HUDEP-2 (cell line): ENCODE data around the gene XPO5.
A peak's percentile ranks its signal among the peaks of the same experiment; 100 is the strongest.
"Not testable (repeated sequence)": the region's sequence is repeated elsewhere in the genome, so short reads cannot be mapped to it uniquely, and the experiment has no call there.

Experiments used
- DNase-seq, 76 experiments: peaks; one replicate each; lab custom pipeline; 2025; ENCODE audit not compliant: unreplicated experiment in 76 of 76; lab: John Stamatoyannopoulos, UW

XPO5 gene

DNA sequence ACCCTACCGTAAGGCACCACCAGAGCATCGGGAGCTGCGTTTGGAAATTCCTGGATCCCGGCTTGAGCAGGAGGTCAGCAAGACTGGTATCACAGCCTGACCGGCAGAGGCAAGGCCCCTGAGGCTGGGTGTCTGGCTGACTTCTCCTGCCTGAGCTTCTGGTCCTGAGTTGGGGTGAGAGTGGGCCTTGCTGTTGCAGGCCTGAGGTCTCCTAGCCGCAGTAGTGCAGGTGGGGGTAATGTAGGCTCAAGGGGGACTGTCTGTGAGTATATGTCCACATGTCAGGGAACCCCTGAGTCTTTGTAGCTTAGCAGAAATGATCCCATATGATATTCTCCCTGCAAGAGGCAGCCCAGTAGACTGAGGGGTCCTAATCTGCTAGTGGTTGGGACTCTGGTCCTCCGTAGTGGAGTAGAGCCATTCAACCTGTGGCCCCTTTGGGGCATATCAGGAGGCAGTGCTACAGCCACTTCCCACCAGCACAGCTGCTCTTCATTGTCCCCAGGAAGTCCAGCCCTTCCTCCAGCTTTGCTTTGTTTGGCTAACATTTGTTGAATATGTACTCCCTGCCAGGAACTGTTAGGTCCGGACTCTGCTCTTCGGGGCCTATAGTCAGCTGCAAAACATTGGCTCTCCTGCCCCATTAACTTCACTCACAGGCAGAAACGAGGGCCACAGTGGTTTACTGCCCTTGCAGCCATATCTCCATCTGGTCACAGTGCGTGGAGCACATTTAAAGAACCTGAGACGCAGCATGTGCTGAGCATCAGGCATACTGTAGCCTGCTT is 76.6 kb downstream of the XPO5 start:
- DNase-seq, result no peak

DNA sequence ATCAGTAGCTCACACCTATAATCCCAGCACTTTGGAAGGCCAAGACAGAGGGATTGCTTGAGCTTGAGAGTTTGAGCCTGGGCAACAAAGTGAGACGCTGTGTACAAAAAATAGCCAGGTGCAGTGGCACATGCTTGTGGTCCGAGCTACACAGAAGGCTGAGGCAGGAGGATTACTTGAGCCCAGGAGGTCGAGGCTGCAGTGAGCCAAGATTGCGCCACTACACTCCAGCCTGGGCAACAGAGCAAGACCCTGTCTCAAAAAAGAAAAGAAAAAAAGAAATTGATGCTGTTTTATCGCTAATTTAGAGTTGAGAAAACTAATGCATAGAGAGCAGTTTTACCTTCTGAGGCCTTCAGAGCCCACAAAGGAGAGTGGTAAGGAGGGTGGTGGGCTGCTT is 77.5 kb downstream of the XPO5 start:
- DNase-seq, result not testable (repeated sequence)

DNA sequence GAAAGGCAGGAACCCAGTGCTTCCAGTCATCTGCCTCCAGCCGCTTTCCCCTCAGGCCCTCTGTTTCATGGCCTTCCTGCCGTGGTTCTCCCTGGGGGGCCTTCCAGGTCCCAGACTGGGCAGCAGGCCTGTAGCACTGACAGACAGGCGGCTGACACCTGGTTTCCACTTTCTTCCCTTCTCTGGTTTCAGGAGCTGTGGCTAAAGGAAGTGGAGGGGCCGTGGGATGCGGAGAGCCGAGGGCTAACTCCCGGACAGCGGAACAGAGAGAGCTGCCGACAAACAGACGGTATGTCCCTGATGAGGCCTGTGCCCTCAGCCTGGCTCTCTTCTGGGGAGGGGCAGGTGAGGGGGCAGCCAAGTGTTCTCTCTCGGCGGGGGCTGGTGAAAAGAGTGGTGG is 78.1 kb downstream of the XPO5 start:
- no peak for DNase-seq

DNA sequence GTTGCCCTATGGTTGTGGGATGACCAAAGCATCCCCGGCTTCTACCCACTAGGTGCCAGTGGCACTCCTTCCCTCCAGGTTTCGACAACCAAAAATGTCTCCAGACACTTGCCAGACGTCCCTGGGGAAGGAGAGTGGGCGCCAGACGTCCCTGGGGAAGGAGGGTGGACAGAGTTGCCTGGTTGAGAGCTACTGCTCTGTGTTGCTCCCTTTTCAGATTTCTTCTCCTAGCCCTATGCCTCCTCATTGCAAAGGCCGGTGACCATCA is 78.8 kb downstream of the XPO5 start:
- no peak for DNase-seq

DNA sequence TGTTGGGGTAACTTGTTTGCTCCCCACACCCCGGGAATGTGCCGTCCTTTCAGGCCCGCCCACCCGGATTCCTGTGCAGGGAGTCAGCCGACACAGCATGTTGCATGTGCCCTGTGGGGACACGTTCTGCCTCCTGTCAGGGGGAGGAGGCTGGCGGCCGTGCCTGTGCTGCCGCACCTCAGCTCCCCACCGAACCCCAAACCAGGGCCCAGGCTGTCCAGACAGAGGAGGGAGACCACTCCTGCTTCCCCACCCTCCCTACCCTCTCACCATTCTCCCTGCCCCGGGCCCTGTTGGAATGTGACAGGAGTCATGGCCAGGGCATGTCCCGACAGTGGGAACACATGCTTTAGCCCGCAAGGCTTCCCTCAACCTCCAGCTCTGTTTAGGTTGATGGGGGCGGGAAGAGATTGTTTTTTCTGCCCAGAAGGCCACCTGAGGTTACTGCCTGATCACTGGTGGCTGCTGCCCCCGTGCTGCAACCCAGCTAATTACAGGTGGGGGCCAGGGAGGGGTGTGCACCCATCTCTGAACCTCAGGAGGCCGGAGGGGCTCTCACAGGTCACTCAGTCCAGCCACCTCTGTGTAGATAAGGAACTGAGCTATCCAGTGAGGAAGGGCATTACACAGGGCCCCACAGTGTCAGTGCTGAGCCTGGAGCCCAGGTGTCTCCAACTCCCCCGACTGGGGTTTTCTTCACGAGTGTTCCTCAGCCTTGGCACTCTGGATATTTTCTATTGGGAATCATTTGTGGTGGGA is 79.3 kb downstream of the XPO5 start:
- DNase-seq, result peak in 12 of 76 experiments; percentile 14 to 44 (median 19)

DNA sequence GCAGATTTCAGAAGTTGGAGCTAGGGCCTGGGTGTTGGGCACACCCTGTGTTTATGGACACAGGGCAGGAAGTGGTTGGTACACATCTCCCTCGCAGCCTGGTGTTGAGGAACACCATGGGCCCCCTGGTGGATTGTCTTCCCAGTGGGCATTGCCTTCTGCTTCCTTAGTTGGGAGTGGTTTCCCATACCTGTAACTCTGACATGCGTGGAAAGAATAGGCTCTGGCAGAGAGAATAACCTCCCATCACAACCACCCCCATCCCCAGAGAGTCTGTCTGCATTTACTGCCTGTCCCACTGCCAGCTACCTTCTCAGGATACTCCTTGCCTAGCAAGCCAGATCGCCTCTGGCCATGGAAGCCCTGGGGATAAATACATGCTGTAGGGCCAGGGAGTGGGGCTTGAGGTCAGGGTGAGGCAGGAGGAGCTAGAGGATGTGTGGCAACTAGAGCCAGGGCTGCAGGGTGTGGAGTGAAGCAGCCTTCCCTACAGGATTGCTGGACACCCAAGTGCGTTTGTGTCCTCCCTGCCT is 80.4 kb downstream of the XPO5 start:
- no peak for DNase-seq

DNA sequence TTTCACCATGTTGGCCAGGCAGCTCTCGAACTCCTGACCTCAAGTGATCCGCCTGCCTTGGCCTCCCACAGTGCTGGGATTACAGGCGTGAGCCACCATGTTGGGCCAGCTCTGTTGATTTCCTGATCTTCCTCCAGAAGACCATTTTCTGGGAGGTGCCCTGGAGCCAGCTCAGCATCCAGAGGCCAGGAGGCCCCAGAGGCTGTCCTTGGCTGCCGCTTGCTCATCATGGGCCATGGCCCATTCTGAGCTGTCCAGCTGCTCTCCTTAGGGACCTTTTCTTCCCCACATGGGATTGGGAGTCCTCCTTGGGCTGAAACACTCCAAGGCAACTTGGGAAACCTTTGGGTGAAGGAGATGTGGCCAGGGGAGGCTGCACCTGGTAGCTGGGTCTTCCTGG is 81.1 kb downstream of the XPO5 start:
- no peak for DNase-seq

DNA sequence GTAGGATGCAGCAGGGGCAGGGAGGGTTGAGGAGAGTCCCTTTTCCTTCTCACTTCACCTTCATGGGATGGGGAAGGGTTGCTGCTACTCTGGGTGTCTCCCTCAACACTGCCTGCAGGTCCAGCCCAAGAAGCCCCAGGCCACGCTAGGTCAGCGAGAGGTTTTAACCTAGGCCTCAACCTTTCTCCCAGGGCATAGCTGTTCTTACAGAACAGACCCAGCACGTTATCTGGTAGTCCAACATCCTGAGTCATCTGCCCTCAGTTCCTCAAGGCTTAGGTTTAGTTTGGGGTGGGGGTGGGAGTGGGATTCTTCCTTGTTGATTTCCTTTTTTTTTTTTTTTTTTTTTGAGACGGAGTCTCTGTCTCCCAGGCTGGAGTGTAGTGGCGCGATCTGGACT is 81.5 kb downstream of the XPO5 start:
- no peak for DNase-seq

DNA sequence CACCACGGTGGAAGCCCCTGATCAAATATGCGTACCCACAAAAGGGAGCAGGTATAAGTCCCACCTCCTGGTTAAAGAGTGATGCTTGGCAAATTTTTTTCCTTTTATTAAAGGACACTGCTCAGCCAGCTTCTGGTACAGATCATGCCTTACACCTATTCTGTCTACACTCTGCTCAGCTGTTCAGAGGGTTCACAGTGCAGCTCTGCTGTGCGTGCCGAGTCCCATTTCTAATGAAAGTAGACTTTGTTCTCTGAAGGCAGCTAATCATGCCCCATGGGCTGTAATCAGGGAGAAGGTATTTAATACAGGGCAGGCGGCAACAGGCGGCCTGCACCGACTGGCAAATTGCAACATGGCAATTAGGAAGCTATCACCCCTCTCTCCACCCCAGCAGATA is 82.0 kb downstream of the XPO5 start:
- no peak for DNase-seq

DNA sequence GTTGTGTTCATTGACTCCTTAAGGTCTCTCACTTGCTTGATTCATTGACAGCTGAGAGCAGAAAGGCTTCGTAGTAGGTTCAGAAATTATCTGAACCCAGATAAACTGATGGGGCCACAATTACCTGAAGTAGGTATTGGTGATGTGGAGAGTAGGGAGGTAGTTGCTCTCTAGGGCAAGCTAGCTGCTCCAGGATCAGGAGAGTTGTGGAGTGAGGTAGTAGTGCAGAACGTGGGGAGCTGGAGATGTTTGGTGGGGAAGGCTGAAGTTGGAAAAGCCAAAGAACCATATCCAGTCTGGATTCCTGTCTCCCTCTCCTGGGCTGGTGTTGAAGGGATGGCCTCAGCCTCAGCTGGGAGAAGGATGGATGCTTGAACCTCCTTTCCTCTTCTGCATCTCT is 82.6 kb downstream of the XPO5 start:
- no peak for DNase-seq

DNA sequence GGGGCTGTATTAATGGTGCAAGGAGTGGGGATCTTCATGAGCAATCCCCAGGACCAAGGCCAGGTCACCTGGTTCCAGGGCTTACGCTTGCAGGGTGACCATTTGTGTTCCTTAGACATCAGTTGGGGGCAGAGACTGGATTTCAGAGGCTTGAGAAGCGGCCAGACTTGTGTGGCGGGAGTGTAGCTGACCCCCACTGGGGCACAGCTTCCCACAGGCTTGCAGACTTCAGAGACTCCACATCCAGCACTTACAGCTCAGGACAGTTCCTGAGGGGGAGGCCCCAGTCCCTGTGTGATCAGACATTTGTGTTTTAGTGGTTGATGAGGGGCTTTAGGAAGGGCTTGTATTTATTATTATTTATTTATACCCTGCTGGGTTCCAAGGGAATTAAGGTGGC is 83.2 kb downstream of the XPO5 start:
- DNase-seq, result no peak

DNA sequence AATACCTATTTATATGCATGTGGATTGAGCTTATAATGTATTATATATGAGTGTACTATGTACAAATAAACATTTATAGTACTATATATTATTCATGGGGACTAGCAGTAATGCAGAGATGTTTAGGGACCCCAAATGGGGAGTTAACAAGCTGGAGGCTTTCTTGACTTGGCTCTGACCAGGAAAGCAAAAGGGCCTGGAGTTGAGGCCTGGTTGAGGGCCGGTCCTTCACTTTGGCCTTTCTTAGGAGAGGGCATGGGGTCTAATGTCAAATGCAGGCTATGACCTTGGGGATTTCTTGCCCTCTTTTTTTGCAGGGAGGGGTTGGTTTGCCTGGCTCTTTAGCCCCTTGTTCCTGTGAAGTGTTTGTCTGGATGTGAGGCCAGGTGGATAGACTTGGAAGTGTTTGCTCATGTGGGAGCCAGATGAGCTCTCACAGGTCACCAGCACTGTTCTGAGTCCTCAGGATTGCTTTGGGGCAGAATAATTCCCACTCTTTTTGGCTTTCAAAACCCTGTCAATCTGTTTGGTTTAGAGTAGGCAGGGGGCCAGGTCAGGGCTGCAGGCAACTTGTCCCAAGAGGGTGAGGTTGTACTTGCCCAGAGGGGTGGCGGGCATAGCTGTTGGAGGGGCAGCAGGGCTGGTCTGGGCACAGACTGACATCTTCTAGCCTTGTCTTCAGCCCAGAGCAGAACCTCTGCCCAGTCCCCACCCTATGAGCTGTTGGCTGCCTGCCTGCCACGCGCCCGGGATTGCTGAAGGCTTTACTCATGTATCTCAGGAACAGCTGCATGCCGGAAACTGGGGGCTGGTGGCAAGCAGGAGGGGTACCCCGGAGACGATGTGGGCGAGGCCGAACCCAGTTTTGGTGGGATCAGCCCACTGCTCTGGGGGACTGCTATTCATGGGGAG is 83.8 kb downstream of the XPO5 start:
- peak in 66 of 76 experiments; percentile 15 to 90 (median 64) for DNase-seq

DNA sequence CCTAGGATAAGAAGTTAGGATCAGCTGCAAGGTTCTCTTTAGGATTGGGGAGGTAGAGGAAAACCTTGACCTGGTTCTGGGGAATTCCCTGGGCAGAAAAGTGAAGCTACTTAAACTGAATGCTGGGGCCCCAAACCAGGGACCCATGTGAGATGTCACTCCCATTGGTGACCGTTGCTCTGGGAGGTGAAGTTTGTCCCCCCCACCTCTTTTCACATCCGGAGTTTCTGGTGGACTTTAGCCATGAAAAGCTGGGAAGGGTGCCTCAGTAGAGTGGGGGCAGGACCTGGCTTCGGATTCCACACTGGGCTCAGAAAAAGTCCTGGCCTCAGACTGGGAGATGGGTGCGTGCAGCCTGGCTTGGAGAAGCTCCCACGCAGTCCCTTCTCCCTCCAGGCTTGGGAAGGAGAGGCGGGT is 85.3 kb downstream of the XPO5 start:
- DNase-seq, result no peak

DNA sequence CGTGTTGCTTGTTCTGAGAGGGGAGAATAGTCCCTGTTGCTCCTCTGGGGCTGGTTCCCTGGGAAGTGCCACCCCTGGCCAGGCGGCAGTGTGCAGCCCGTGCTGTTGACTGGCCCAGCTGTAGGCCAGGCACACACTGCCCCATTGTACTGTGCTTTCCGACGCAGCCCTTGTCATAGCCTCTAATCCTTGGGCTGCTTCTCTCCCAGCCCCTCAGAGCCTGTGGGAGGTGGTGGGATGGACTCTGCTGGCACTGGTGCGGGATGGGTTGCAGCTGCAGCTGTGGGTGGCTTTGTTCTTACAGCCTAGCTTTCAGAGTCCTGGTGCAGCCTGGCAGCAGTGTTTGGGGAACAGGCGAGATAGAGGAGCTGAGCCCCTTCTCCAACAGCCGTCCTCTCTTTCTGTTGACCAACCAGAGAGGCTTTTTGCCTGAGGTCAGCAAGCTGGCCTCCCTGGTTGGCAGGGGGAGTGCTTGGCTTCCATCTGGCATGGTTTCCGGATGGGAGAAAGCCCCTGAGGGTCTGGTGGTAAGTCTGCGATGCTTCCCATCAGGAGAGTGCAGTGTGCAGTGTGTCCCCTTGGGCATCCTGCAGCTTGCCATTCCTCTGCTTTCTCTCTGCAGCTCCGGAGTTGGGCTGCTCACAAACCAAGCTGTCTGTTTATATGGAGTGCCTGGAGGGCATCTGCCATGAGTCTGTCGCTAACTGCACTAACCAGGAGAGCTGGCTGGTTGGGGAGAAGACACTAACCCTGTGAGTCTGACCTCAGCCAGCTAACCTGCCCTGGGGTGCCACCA is 86.4 kb downstream of the XPO5 start:
- DNase-seq, result no peak

DNA sequence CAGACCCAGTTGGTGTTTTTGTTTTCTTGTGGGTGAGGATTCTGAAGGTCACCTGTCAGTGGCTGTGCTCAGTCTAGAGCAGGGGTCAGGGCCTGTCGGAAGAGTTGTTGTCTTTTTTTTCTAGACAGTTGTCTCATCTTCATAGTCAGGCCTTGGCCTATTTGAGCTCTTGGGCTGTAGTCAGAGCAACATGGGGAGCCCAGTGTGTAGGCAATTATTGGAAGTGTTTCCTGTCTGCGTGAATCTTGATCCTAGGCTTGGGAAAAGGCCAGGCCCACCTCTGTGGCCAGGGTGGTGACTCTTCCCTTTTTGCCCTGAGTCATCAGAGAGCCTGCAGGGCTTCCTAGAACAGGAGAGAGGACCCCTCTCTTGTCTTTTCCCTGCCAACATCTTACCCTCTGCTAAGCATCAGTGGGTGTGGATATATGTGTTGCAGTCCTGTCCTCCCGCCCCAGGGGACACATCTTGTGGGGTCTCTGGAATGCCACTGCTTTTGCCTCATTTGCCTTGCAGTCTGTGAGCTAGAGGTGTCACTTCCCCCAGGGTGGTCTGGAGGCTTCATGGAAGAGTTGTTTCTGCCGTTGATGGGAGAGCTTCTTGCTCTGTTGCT is 87.1 kb downstream of the XPO5 start:
- no peak for DNase-seq

DNA sequence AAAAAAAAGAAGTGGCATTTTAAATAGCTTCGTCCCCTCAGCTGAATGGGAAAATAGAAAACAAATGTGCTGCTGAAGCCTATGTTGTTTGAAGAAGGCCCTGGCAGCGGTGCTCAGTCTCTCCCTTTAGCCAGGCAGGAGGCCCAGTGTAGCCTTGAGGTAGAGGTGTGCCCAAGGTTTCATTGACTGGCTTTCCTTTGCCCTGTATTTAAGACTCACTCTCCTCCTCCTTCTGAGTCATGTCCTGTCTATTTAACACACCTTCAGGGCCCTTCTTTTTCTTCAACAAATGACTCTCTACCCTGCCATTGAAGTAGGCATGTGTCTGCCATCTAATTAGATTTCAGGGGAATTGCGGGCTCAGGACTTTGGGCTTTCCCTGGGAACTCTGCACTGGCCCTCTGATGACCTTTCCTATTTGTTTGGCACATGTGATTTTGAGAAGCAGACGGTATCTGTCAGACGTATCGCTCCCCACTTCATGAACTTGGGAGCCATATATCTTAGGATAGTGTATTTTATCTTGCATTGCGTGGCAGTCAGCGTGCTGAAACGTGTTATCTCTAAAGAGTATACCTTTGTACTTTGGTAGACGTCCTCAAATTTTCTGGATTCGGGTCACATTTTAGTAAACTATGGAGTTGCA is 94.1 kb downstream of the XPO5 start:
- DNase-seq, result no peak

DNA sequence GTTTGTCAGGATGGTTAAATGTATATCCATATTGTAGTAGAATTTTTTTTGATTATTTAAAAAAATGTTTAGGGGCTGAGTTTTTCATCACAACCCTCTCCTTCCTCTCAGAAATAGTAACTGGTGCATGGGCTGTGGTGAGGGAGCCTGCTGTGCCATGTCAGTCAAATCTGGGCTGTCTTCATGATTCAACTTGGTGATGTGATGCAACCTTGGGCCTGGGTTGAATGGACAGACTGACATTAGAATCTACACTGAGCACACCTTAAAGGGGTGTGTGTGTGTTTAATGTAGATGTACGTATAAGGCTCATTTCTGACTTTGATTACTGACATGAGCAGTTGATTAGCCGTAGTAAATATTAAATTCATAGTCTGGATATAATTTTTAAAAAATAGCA is 94.8 kb downstream of the XPO5 start:
- no peak for DNase-seq

DNA sequence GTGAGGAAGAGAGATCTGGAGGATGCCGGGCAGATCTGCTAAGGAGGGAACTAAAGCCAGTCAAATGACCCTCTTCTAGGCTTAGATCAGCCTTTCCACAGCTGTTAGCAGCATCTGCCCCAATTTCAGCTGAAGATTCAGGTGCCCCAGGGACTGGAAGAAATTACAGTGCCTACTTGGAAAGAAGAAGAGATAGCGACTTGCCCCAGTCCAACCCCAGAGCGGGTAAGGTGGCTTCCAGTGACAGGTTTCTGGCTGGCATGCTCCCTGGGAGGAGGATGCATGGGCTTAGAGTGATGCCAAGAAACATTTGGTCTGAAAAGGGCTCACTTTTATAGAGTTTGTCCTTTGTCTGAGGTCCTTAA is 97.8 kb downstream of the XPO5 start:
- peak in 8 of 76 experiments; percentile 3 to 51 (median 16) for DNase-seq

DNA sequence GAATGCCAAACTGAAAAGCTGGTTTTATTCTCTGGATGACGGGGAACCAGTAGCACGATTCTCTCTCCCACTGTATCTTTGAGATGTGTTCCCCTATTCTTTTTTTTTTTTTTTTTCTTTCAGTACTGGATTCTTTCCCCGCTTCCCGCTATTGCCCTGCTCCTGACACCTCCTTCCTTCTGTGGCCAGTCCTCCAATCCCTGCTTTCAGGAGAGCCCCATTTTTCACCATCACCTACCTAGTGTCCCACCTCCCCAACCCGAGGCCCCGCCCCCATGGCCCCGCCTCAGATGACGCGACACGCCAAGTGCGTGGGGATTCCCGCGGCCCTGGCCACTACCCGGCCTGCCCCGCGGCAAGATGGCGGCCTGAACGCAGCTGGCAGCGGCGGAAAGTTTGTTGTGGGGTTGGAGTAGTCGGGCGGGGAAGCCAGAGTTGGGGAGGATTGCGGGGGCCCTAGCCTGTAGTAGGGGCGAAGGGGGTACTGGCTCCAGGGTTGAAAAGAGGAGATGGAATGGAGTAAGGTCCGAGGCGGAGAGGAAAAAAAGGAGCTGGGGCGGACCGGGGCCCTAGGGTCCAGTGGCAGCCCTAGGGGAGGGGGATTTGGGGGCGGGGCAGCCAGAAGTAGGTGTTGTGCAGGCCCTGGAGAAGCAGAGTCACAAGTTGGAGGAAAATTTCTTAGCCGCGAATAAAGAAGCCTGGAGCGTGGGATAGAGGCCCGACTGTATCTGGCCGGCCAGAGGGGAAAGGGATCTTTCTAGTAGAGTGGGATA is 98.4 kb downstream of the XPO5 start, which contains the start of gene TJAP1:
TSS of gene TJAP1 (plus strand) at position 336 of the 773 bp plus-strand sequence. CDS start 21,432 bp downstream, outside the sequence.
- DNase-seq, result peak in 73 of 76 experiments; percentile 23 to 97 (median 85)
